ENCODE data around the gene SPIB. TPM values are rescaled to one million over a fixed set of nuclear protein-coding genes. Genes with fewer than 3 reads are reported as not detected.
A peak's percentile ranks its signal among the peaks of the same experiment; 100 is the strongest.

SPIB gene
- total RNA-seq, 1 donor from 2014 or later: 1.3 TPM

DNA sequence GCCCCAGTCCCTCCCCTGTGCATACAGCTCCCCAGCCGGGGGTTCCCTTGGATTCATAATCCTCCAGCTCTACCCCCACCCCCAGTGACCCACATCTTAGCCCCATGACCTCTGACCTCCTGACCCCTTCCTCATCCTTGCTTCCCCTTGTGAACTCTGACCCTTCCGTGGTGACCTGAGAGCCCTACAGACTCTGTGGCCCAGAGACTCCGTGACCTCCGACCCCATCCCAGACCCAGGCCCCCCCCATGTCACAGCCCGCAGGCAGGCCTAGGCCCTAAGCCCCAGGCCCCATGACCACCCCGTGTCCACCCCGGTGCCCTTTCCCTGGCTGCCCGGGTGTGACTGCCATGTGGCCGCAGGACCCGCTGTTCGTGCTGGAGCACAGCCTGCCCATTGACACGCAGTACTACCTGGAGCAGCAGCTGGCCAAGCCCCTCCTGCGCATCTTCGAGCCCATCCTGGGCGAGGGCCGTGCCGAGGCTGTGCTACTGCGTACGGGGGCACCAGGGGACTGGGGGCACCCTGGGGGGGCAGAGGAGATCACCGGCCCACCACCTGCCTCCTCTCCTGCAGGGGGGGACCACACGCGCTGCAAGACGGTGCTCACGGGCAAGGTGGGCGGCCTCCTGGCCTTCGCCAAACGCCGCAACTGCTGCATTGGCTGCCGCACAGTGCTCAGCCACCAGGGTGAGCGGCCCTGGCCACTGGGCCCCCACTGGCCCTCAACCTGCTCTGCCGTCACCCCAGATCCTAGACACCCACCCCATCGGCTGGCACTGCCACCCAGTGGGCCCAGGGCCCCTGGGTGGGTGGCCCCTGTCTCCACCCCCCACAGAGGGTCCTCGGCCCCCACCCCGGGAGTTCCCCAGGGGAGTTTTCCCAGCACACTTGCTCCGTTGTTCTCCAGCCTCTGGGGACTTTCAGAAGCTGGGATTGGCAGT lies 2.4 kb upstream of the SPIB start:
- intact Hi-C loops (cut with micrococcal nuclease): no loop called here
- no peak overlapping the region for H3K27ac Mint-ChIP-seq
- no peaks in the 10 kb centered on the region for H3K9me3 Mint-ChIP-seq
- H3K4me3 Mint-ChIP-seq: no peak overlapping the region
- peaks cover 2% of the 10 kb centered on the region for H3K27me3 Mint-ChIP-seq (ENCODE audit: insufficient read depth)
- H3K36me3 Mint-ChIP-seq (ENCODE audit: low read depth): peaks cover 11% of the 10 kb centered on the region
- H3K4me1 Mint-ChIP-seq (ENCODE audit: low read depth): peaks cover 12% of the 10 kb centered on the region
- DNase-seq (ENCODE audit: low spot score): no peak

DNA sequence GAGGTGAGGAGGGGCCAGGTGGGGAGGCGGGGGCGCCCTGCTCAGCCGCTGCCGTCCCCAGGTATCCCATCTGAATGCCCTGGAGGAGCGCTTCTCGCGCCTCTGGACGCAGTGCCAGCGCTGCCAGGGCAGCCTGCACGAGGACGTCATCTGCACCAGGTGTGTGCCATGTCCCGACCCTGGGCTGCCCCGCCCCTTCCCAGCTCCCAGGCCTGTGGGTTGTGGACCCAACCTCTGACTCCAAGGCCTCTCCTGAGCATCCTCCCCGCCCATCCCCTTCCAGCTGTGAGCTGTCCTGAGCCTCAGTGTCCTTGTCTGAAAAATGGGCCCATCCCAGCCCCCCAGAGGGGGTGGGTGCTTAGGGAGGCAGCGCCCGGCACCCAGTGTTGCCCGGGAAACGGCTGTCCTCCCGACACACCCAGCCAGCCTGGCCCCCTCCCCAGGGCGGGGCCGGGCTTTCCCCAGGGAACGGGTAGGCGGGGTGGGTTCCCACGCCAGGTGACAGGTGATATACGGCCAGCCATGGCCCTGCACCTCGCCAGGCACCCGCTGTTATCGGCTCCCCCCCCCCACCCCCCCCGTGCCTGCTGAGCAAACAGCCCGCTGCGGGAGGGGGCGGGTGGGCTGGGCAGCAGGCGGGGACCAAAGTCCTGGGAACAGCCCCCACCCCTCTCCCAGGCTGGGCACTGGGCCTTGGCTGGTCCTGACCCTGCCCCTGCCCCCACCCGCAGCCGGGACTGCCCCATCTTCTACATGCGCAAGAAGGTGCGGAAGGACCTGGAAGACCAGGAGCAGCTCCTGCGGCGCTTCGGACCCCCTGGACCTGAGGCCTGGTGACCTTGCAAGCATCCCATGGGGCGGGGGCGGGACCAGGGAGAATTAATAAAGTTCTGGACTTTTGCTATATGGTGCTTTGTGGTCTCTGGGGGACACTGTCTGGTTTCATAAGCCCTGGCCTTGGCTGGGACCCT lies 1.3 kb upstream of the SPIB start:
- no peaks in the 10 kb centered on the region for H3K9me3 Mint-ChIP-seq
- no peak overlapping the region for H3K27ac Mint-ChIP-seq
- H3K4me3 Mint-ChIP-seq: no peak overlapping the region
- peaks cover 11% of the 10 kb centered on the region for H3K36me3 Mint-ChIP-seq (ENCODE audit: low read depth)
- no peak for DNase-seq (ENCODE audit: low spot score)
- H3K27me3 Mint-ChIP-seq (ENCODE audit: insufficient read depth): peaks cover 2% of the 10 kb centered on the region
- intact Hi-C loops (cut with micrococcal nuclease): no loop called here
- H3K4me1 Mint-ChIP-seq (ENCODE audit: low read depth): peaks cover 12% of the 10 kb centered on the region

DNA sequence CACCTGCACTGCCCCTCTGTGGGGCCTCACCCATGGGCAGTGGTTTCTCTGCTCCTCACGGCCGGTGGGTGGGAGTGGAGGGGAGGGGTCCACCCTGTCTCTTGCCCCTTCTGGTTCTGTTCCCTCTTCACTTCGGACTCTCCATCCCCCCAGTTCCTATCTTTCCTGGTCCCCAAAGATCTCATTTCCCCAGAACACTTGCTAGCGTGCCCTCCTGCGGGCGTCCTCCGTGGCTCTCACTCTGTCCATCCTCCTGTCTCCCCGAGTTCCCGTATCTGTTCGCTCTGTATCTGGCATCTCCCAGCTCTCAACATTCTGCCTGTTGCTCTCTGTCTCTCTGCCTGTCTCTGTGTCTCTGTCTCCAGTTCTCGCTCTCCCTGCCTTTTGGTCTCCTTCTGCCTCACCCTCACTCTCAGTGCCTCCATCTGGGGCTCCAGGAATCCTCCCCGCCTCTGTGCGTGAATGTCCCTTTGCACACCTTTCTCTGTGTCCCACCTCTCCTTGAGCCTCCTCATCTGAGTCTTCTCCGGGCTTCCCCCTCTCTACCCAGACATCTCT lies 363 bp downstream of the SPIB start:
- Mint-ChIP-seq H3K4me3 (no peak overlapping the region), H3K36me3 (ENCODE audit: low read depth) (peaks cover 11% of the 10 kb centered on the region), H3K9me3 (no peaks in the 10 kb centered on the region), H3K4me1 (ENCODE audit: low read depth) (peaks cover 12% of the 10 kb centered on the region), H3K27ac (no peak overlapping the region), H3K27me3 (ENCODE audit: insufficient read depth) (peaks cover 2% of the 10 kb centered on the region)
- intact Hi-C loops (cut with micrococcal nuclease): no loop called here
- DNase-seq (ENCODE audit: low spot score): no peak

DNA sequence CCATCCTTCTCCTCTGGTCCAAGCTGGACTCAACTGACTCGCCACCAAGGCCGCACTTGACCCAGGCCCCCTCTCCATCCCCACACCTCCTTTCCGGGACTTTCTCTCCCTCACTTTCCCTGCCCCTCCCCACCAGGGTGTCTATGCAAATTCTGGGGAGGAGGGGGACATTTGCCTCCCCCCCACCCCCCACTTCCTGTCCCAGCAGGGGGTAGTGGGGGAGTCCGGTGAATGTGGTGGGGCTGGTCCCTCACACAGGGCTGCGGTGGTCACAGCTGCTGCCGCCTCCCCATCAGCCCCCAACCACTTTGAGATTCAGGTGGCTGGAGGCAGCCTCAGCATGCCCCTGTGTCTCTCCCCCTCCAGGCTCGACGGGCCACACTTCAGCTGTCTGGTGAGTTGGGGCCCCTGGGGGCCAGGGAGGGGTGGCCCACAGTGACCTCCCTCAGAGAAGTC lies 870 bp downstream of the SPIB start:
- intact Hi-C loops (cut with micrococcal nuclease): no loop called here
- Mint-ChIP-seq H3K4me1 (ENCODE audit: low read depth) (peaks cover 12% of the 10 kb centered on the region), H3K4me3 (no peak overlapping the region), H3K27ac (no peak overlapping the region), H3K9me3 (no peaks in the 10 kb centered on the region), H3K27me3 (ENCODE audit: insufficient read depth) (peaks cover 2% of the 10 kb centered on the region), H3K36me3 (ENCODE audit: low read depth) (peaks cover 8% of the 10 kb centered on the region)
- DNase-seq (ENCODE audit: low spot score): no peak

DNA sequence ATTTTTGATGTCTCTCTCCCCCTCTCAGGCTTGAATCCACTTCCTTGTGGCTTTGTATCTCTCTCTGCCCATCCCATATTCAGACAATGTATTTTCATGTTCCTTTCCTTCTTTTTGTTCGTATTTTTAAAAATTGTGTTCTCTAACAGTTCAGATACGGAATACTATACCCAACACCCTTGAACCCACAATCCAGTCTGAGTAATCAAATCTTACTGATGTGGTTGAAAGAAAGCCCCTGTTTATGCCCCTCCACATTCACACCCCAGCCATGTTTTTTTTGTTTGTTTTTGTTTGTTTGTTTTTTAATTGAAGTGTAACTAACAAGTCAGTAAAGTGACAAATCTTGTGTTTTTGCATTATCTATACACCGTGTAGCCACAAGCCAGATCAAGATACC lies 1.4 kb downstream of the SPIB start:
- no peaks in the 10 kb centered on the region for H3K9me3 Mint-ChIP-seq
- peaks cover 8% of the 10 kb centered on the region for H3K36me3 Mint-ChIP-seq (ENCODE audit: low read depth)
- H3K4me3 Mint-ChIP-seq: no peak overlapping the region
- no peak for DNase-seq (ENCODE audit: low spot score)
- no peak overlapping the region for H3K27ac Mint-ChIP-seq
- H3K4me1 Mint-ChIP-seq (ENCODE audit: low read depth): peaks cover 12% of the 10 kb centered on the region
- intact Hi-C loops (cut with micrococcal nuclease): no loop called here
- peaks cover 2% of the 10 kb centered on the region for H3K27me3 Mint-ChIP-seq (ENCODE audit: insufficient read depth)

DNA sequence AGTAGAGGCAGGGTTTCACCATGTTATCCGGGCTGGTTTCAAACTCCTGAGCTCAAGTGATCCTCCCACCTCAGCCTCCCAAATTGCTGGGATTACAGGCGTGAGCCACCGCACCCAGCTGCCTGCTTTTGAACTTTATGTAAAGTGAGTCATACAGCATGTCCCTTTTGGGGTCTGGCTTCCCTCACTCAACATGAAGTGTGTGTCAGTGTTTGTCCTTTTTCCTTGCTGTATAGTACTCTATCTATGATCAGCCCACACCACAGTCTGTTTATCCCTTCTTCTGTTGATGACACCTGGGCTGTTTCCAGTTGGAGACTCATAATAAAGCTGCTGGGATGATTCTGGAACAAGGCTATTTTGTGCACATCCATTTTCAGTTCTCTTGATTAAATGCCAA lies 2.1 kb downstream of the SPIB start:
- Mint-ChIP-seq H3K36me3 (ENCODE audit: low read depth) (peaks cover 8% of the 10 kb centered on the region), H3K9me3 (no peaks in the 10 kb centered on the region), H3K27me3 (ENCODE audit: insufficient read depth) (peaks cover 2% of the 10 kb centered on the region), H3K4me1 (ENCODE audit: low read depth) (peaks cover 12% of the 10 kb centered on the region), H3K4me3 (no peak overlapping the region), H3K27ac (no peak overlapping the region)
- intact Hi-C loops (cut with micrococcal nuclease): no loop called here
- no peak for DNase-seq (ENCODE audit: low spot score)

GRCh38 chr19:50422397-50423278 lies 3.9 kb downstream of the SPIB start:
- Mint-ChIP-seq H3K9me3 (no peaks in the 10 kb centered on the region), H3K36me3 (ENCODE audit: low read depth) (peaks cover 8% of the 10 kb centered on the region), H3K4me1 (ENCODE audit: low read depth) (peaks cover 12% of the 10 kb centered on the region), H3K4me3 (no peak overlapping the region), H3K27me3 (ENCODE audit: insufficient read depth) (peaks cover 2% of the 10 kb centered on the region), H3K27ac (no peak overlapping the region)
- intact Hi-C loops (cut with micrococcal nuclease): no loop called here
- no peak for DNase-seq (ENCODE audit: low spot score)

GRCh38 chr19:50423279-50424113 lies 4.8 kb downstream of the SPIB start:
- peaks cover 12% of the 10 kb centered on the region for H3K4me1 Mint-ChIP-seq (ENCODE audit: low read depth)
- no peaks in the 10 kb centered on the region for H3K9me3 Mint-ChIP-seq
- no peak overlapping the region for H3K4me3 Mint-ChIP-seq
- H3K27ac Mint-ChIP-seq: no peak overlapping the region
- intact Hi-C loops (cut with micrococcal nuclease): no loop called here
- no peak for DNase-seq (ENCODE audit: low spot score)
- peaks cover 8% of the 10 kb centered on the region for H3K36me3 Mint-ChIP-seq (ENCODE audit: low read depth)
- H3K27me3 Mint-ChIP-seq (ENCODE audit: insufficient read depth): peaks cover 2% of the 10 kb centered on the region

DNA sequence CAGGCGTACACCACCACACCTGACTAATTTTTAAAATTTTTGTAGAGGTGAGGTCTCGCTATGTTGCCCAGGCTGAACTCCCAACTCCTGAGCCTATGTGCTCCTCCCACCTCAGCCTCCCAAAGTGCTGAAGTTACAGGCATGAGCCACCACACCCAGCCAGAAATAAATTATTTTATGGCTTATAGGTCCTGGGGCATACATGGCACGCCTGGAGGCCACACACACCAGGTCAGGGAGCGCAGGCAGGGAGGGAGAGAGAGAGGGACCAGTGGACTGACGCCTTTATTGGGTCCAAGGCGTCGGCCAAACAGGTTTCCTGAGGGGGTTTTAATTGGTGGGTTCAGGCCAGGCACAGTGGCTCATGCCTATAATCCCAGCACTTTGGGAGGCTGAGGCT lies 6.8 kb downstream of the SPIB start:
- H3K4me3 Mint-ChIP-seq: no peak overlapping the region
- no peak overlapping the region for H3K27ac Mint-ChIP-seq
- intact Hi-C loops (cut with micrococcal nuclease): no loop called here
- H3K4me1 Mint-ChIP-seq (ENCODE audit: low read depth): peaks cover under 1% of the 10 kb centered on the region
- H3K9me3 Mint-ChIP-seq: no peaks in the 10 kb centered on the region
- no peak for DNase-seq (ENCODE audit: low spot score)
- H3K27me3 Mint-ChIP-seq (ENCODE audit: insufficient read depth): peaks cover 7% of the 10 kb centered on the region
- peaks cover 2% of the 10 kb centered on the region for H3K36me3 Mint-ChIP-seq (ENCODE audit: low read depth)

GRCh38 chr19:50427318-50427925 lies 8.7 kb downstream of the SPIB start:
- peaks cover 7% of the 10 kb centered on the region for H3K27me3 Mint-ChIP-seq (ENCODE audit: insufficient read depth)
- no peak for DNase-seq (ENCODE audit: low spot score)
- H3K36me3 Mint-ChIP-seq (ENCODE audit: low read depth): no peaks in the 10 kb centered on the region
- no peak overlapping the region for H3K4me3 Mint-ChIP-seq
- intact Hi-C loops (cut with micrococcal nuclease): no loop called here
- H3K4me1 Mint-ChIP-seq (ENCODE audit: low read depth): peaks cover 12% of the 10 kb centered on the region
- no peaks in the 10 kb centered on the region for H3K9me3 Mint-ChIP-seq
- no peak overlapping the region for H3K27ac Mint-ChIP-seq

DNA sequence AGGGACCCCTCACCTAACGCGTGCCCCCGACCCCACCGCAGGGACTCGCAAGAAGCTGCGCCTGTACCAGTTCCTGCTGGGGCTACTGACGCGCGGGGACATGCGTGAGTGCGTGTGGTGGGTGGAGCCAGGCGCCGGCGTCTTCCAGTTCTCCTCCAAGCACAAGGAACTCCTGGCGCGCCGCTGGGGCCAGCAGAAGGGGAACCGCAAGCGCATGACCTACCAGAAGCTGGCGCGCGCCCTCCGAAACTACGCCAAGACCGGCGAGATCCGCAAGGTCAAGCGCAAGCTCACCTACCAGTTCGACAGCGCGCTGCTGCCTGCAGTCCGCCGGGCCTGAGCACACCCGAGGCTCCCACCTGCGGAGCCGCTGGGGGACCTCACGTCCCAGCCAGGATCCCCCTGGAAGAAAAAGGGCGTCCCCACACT lies 9.3 kb downstream of the SPIB start:
- H3K27me3 Mint-ChIP-seq (ENCODE audit: insufficient read depth): peaks cover 9% of the 10 kb centered on the region

More for the DNA sequence above, 9.3 kb downstream of the SPIB start:
- peak; percentile 28 for DNase-seq (ENCODE audit: low spot score)
- Mint-ChIP-seq H3K27ac (no peak overlapping the region), H3K4me3 (peak overlapping the region; percentile 45), H3K4me1 (ENCODE audit: low read depth) (peaks cover 12% of the 10 kb centered on the region), H3K36me3 (ENCODE audit: low read depth) (no peaks in the 10 kb centered on the region), H3K9me3 (no peaks in the 10 kb centered on the region)
- intact Hi-C loops (cut with micrococcal nuclease): no loop called here

All from activated T-helper 1 cell treated with anti-CD3 and anti-CD28 coated beads, Interleukin-12 subunit alpha, Interleukin-12 subunit beta, Interleukin-2, Interleukin-4 antibody, amounts not matched to agents 30 ng/mL and 10 ng/mL and 1 ng/mL, durations not matched to agents 14 hours and 24 hours and 36 hours (primary cell).